Right hindlimb (tissue), 1 donor: ENCODE data around the gene TCERG1L.

Experiments used
- DNase-seq: peaks from one replicate; pipeline ENCODE4 v3.0.0-alpha.2; 2018

TCERG1L gene

GRCh38 chr10:131269776-131270460 lies 41.6 kb downstream of the TCERG1L start:
- DNase-seq = no peak

GRCh38 chr10:131267814-131268095 lies 43.8 kb downstream of the TCERG1L start:
- DNase-seq = no peak

- DNase-seq = no peak
Measured at GRCh38 chr10:131266936-131267813, 44.3 kb downstream of the TCERG1L start.

- no peak for DNase-seq
Measured at GRCh38 chr10:131264110-131264788, 47.3 kb downstream of the TCERG1L start.

GRCh38 chr10:131261890-131262475 lies 49.5 kb downstream of the TCERG1L start:
- DNase-seq = no peak

GRCh38 chr10:131260452-131261211 lies 50.9 kb downstream of the TCERG1L start:
- DNase-seq = no peak

GRCh38 chr10:131260031-131260430 lies 51.5 kb downstream of the TCERG1L start:
- DNase-seq = no peak

- DNase-seq = no peak
Measured at GRCh38 chr10:131259535-131259934, 52.0 kb downstream of the TCERG1L start.

- no peak for DNase-seq
Measured at GRCh38 chr10:131258256-131258655, 53.3 kb downstream of the TCERG1L start.

GRCh38 chr10:131257027-131257426 lies 54.5 kb downstream of the TCERG1L start:
- no peak for DNase-seq

GRCh38 chr10:131254859-131255252 lies 56.7 kb downstream of the TCERG1L start:
- no peak for DNase-seq

GRCh38 chr10:131253931-131254858 lies 57.3 kb downstream of the TCERG1L start:
- no peak for DNase-seq

GRCh38 chr10:131252567-131253276 lies 58.8 kb downstream of the TCERG1L start:
- no peak for DNase-seq

GRCh38 chr10:131251146-131251541 lies 60.4 kb downstream of the TCERG1L start:
- no peak for DNase-seq

GRCh38 chr10:131250454-131251145 lies 60.9 kb downstream of the TCERG1L start:
- no peak for DNase-seq

GRCh38 chr10:131249955-131250344 lies 61.6 kb downstream of the TCERG1L start:
- no peak for DNase-seq

GRCh38 chr10:131249238-131249954 lies 62.1 kb downstream of the TCERG1L start:
- no peak for DNase-seq

GRCh38 chr10:131248376-131249165 lies 63.0 kb downstream of the TCERG1L start:
- no peak for DNase-seq

GRCh38 chr10:131247873-131248272 lies 63.6 kb downstream of the TCERG1L start:
- DNase-seq = no peak
